ENCODE results near the gene LAT.
A peak's percentile ranks its signal among the peaks of the same experiment; 100 is the strongest.

LAT gene

DNA sequence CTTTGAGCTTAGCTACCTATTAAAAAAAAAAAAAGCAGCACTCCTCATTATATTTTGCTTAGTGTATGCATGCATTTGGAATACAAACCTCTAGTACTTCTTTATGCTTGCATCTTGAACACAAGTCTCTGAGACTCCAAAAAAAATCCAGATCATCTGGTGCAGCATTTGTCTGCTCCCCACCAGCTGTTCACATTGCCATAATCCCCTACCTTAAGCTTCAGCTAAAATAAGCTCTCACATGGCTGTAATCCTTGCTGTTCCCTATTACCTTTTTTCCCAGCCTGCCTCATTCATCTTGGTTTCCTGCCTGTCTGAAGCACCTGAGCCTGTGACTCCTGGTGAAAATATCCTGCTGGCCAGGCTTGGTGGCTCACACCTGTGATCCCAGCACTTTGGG is 41.6 kb upstream of the LAT start:
- TF ChIP-seq, protein P1, sequence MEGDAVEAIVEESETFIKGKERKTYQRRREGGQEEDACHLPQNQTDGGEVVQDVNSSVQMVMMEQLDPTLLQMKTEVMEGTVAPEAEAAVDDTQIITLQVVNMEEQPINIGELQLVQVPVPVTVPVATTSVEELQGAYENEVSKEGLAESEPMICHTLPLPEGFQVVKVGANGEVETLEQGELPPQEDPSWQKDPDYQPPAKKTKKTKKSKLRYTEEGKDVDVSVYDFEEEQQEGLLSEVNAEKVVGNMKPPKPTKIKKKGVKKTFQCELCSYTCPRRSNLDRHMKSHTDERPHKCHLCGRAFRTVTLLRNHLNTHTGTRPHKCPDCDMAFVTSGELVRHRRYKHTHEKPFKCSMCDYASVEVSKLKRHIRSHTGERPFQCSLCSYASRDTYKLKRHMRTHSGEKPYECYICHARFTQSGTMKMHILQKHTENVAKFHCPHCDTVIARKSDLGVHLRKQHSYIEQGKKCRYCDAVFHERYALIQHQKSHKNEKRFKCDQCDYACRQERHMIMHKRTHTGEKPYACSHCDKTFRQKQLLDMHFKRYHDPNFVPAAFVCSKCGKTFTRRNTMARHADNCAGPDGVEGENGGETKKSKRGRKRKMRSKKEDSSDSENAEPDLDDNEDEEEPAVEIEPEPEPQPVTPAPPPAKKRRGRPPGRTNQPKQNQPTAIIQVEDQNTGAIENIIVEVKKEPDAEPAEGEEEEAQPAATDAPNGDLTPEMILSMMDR (conservative IDR thresholded peaks at IDR 0.05; ENCODE audit: low read length): no peak
- no peak for TF ChIP-seq EZH2phosphoT487 (IDR thresholded peaks at IDR 0.05; ENCODE audit: borderline replicate concordance)
- Histone ChIP-seq H3K36me3 (ENCODE audit: insufficient read depth, low read length) (no peaks in the 10 kb centered on the region), H3F3A (ENCODE audit: low read depth) (peaks cover 5% of the 10 kb centered on the region; the same call in 1 of the 2 replicates), H3K9ac (ENCODE audit: low read depth, low read length, poor library complexity, severe bottlenecking) (no peak overlapping the region), H3K4me3 (ENCODE audit: low read length, poor library complexity, severe bottlenecking) (no peak overlapping the region), H2AFZ (ENCODE audit: low read length) (peak overlapping the region; percentile 73; the same call in 1 of the 2 replicates), H3K4me2 (ENCODE audit: low read depth, low read length, poor library complexity, severe bottlenecking) (no peak overlapping the region), H3K27me3 (ENCODE audit: insufficient read depth, low read length, poor library complexity, severe bottlenecking) (no peaks in the 10 kb centered on the region), H3K4me1 (ENCODE audit: insufficient read depth, low read length, poor library complexity, severe bottlenecking) (peaks cover 10% of the 10 kb centered on the region), H3K9me3 (ENCODE audit: insufficient read depth, low read depth, low read length) (no peaks in the 10 kb centered on the region), H3K79me2 (ENCODE audit: insufficient read depth, low read length) (no peaks in the 10 kb centered on the region), H3K9me2 (replicated peaks; ENCODE audit: low read depth, low read length) (no peaks in the 10 kb centered on the region), H4K20me1 (ENCODE audit: insufficient read depth, low read length, poor library complexity, severe bottlenecking) (no peaks in the 10 kb centered on the region)

DNA sequence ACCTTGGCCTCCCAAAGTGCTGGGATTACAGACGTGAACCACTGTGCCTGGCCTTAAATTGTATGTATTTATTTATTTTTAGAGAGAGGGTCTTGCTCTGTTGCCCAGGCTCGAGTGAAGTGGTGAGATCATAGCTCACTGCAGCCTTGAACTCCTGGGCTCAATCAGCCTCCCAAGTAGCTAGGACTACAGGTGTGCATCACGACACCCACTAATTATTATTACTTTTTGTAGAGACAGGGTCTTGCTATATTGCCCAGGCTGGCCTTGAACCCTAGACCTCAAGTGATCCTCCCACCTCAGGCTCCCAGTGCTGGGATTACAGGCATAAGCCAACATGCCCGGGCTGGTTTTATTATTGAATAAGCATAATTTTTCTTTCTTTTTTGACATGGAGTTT is 38.2 kb upstream of the LAT start:
- H3K27me3 ChIP-seq (ENCODE audit: insufficient read depth, low read length, poor library complexity, severe bottlenecking): no peaks in the 10 kb centered on the region
- H3K4me3 ChIP-seq (ENCODE audit: low read length, poor library complexity, severe bottlenecking): no peak overlapping the region
- H4K20me1 ChIP-seq (ENCODE audit: insufficient read depth, low read length, poor library complexity, severe bottlenecking): peaks cover 7% of the 10 kb centered on the region
- TF ChIP-seq EZH2phosphoT487 (IDR thresholded peaks at IDR 0.05; ENCODE audit: borderline replicate concordance): no peak
- TF ChIP-seq, protein P1 (conservative IDR thresholded peaks at IDR 0.05; ENCODE audit: low read length): no peak
- no peaks in the 10 kb centered on the region for H3K9me2 ChIP-seq (replicated peaks; ENCODE audit: low read depth, low read length)
- H3K4me2 ChIP-seq (ENCODE audit: low read depth, low read length, poor library complexity, severe bottlenecking): no peak overlapping the region
- no peak overlapping the region for H2AFZ ChIP-seq (ENCODE audit: low read length)
- no peak overlapping the region for H3K9ac ChIP-seq (ENCODE audit: low read depth, low read length, poor library complexity, severe bottlenecking)
- H3F3A ChIP-seq (ENCODE audit: low read depth): peaks cover 5% of the 10 kb centered on the region; the same call in 1 of the 2 replicates
- H3K79me2 ChIP-seq (ENCODE audit: insufficient read depth, low read length): peaks cover 8% of the 10 kb centered on the region
- H3K36me3 ChIP-seq (ENCODE audit: insufficient read depth, low read length): no peaks in the 10 kb centered on the region
- no peaks in the 10 kb centered on the region for H3K9me3 ChIP-seq (ENCODE audit: insufficient read depth, low read depth, low read length)
- peaks cover 11% of the 10 kb centered on the region for H3K4me1 ChIP-seq (ENCODE audit: insufficient read depth, low read length, poor library complexity, severe bottlenecking)

DNA sequence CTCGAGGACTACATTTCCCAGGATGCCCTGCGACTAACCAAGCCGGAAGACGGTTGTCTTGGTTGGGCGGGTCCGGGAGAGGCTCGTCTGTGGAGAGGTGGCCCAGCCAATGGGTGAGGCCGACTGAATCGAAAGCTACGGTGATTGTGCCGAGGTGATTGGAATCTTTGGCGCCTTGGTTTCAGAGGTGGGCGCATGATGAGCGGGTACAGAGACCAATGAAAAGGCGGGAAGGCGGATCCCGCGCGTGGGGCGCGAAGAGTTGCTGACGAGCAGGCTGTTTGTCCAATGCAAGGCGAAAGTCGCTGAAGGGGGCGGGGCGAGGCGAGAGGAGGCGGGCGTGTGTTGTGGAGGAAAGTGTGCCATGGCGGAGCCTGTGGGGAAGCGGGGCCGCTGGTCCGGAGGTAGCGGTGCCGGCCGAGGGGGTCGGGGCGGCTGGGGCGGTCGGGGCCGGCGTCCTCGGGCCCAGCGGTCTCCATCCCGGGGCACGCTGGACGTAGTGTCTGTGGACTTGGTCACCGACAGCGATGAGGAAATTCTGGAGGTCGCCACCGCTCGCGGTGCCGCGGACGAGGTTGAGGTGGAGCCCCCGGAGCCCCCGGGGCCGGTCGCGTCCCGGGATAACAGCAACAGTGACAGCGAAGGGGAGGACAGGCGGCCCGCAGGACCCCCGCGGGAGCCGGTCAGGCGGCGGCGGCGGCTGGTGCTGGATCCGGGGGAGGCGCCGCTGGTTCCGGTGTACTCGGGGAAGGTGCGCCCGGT is 34.0 kb upstream of the LAT start, which contains the start of gene NFATC2IP:
Gene NFATC2IP (plus strand): TSS at position 290 of the 762 bp plus-strand sequence. CDS start 75 bp downstream, at position 365.
- no peak for TF ChIP-seq EZH2phosphoT487 (IDR thresholded peaks at IDR 0.05; ENCODE audit: borderline replicate concordance)
- TF ChIP-seq, protein P1 (conservative IDR thresholded peaks at IDR 0.05; ENCODE audit: low read length): no peak
- no peaks in the 10 kb centered on the region for H3K9me3 ChIP-seq (ENCODE audit: insufficient read depth, low read depth, low read length)
- peak within 1 kb of the TSS; percentile 100 for H3K4me3 ChIP-seq (ENCODE audit: low read length, poor library complexity, severe bottlenecking)
- no peaks in the 10 kb centered on the region for H3K27me3 ChIP-seq (ENCODE audit: insufficient read depth, low read length, poor library complexity, severe bottlenecking)
- H3K9ac ChIP-seq (ENCODE audit: low read depth, low read length, poor library complexity, severe bottlenecking): peak within 1 kb of the TSS; percentile 95
- peak within 1 kb of the TSS; percentile 98 for H2AFZ ChIP-seq (ENCODE audit: low read length)
- peaks cover 48% of the 10 kb centered on the region for H3K79me2 ChIP-seq (ENCODE audit: insufficient read depth, low read length)
- H3K9me2 ChIP-seq (replicated peaks; ENCODE audit: low read depth, low read length): no peaks in the 10 kb centered on the region
- H3K4me2 ChIP-seq (ENCODE audit: low read depth, low read length, poor library complexity, severe bottlenecking): peak within 1 kb of the TSS; percentile 99
- peaks cover 22% of the 10 kb centered on the region; the same call in 1 of the 2 replicates for H3K36me3 ChIP-seq (ENCODE audit: insufficient read depth, low read length)
- 0 out of 2 replicates have a peak, but pooled peaks cover 3% of the 10 kb centered on the region for H3F3A ChIP-seq (ENCODE audit: low read depth)
- peaks cover 35% of the 10 kb centered on the region for H4K20me1 ChIP-seq (ENCODE audit: insufficient read depth, low read length, poor library complexity, severe bottlenecking)
- peaks cover 33% of the 10 kb centered on the region for H3K4me1 ChIP-seq (ENCODE audit: insufficient read depth, low read length, poor library complexity, severe bottlenecking)
